Activated CD8-positive, alpha-beta memory T cell treated with anti-CD3 and anti-CD28 coated beads for 24 hours (primary cell): Measurements from ENCODE around the gene PDE8A.
"Not testable (repeated sequence)": the region's sequence is repeated elsewhere in the genome, so short reads cannot be mapped to it uniquely, and the experiment has no call there.

ENCODE experiments used
- DNase-seq: peaks from one replicate; pipeline ENCODE4 v3.0.0-alpha.2; 2020

Gene PDE8A

DNA sequence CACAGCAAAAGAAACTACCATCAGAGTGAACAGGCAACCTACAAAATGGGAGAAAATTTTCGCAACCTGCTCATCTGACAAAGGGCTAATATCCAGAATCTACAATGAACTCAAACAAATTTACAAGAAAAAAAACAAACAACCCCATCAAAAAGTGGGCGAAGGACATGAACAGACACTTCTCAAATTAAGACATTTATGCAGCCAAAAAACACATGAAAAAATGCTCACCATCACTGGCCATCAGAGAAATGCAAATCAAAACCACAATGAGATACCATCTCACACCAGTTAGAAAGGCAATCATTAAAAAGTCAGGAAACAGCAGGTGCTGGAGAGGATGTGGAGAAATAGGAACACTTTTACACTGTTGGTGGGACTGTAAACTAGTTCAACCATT, 30.1 kb downstream of the PDE8A start:
- DNase-seq = not testable (repeated sequence)

DNA sequence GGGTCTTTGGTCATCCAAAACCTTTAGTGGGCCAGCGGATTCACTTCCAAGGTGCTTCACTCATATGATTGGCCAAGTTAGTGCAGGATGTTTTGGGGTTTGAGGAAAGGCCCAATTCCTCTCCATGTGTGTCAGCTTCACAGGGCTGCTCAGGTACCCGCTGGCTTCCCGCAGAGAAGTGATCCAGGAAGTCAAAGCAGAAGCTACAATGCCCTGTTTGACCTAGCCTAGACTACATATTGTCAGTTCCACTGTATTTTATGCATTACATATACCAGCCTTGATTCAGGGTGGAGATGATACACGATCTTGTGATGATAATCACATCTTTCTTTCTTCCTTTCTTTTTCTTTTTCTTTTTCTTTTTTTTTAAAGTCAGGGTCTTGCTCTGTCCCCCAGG, 32.1 kb downstream of the PDE8A start:
- no peak for DNase-seq

DNA sequence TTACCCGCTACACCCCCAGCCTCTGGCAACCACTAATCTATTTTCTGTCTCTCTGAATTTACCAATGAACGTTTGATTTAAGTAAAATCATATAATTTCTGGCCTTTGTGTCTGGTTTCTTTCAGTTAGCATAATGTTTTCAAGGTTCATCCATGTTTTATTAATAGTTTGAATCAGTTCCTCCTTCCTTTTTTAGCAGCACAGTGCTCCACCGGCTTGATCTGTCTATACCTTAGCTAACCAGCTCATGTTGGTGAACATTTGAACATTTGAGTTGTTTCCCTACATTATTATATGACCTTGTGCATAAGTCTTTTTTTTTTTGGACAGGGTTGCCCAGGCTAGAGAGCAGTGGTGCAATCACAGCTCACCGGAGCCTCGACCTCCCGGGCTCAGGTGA, 33.3 kb downstream of the PDE8A start:
- DNase-seq = no peak

DNA sequence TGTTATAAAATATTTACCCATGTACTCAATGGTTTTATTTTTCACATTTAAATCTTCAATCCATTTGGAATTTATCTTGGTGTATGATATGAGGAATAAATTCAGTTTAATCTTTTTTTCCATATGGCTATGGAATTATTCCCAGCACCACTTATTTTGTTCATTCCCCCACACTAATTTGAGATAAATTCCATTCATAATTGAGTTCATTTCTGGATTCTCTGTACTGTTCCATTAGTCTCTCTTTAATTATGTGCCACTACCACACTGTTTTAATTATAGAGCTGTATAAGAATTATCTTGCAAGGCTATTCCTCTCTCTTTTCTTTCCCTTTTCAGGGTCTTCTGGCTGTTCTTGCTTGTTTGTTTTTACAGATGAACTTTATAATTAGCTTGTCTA, 34.6 kb downstream of the PDE8A start:
- no peak for DNase-seq

DNA sequence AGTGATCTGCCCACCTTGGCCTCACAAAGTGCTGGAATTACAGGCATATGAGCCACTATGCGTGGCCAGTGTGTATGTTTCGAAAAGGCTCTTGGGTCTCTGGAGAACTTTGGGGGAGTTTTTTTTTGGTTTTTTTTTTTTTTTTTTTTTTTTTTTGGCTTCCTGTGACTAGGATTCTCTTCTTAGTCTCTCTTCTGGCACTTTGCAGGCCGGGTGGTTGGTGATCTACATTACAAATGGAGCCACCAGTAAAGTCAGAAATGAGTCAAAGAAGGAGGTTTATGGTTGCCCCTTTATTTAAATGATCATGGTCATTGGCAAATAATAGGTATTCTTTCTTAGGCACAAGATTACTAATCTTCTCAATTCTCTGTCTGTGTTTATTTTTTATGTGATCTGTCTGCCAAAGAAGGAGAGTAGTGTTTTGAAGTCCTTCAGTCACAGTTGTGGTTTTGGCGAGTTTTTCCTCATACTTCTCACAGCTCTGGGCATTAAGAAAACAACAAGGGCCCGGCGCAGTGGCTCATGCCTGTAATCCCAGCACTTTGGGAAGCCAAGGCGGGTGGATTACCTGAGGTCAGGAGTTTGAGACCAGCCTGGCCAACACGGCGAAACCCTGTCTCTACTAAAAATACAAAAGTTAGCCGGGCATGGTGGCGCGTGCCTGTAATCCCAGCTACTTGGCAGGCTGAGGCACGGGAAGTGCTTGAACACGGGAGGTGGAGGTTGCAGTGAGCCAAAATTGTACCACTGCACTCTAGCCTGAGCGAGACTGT, 38.3 kb downstream of the PDE8A start:
- no peak for DNase-seq

DNA sequence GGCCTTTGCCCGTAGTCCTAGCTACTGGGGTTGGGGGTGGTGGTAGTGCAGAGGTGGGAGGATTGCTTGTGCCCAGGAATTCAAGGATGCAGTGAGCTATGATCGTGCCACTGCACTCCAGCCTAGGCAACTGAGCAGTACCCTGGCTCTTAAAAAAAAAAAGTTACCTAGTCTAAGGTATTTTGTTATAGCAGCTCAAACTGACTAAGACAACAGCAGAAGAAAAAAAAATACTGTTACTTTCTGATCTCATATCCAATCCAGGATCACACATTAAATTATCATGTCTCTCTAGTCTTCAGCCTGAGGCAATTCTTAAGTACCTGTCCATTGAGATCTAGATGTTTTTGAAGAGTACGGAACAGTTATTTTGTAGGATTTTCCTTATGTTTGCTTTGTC, 39.8 kb downstream of the PDE8A start:
- DNase-seq = no peak

DNA sequence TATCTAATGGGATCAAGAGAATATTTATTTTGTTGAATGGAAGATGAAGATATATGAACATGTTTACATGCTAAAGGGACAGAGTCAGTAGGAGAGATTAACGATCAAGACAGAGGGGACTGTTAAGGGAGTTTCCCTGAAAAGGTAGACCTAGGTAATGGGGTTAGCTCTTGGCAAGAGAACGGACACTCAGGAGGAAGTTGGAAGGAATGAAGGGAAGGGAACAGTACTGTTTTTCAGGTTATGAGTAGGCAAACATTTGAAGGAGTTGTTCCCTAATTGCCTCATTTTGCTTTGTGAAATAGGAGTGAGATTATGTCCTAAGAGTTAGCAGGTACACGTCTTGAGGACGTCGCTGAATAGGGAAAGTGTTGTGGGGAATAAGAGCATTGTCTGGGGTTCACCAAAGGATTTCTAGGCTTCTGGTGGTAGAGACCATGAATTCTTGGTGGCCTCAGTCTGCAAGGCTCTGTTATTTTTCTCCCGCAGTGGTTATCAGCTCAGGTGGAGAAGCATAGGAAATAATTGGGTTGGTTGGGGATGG, 41.3 kb downstream of the PDE8A start:
- DNase-seq = no peak

DNA sequence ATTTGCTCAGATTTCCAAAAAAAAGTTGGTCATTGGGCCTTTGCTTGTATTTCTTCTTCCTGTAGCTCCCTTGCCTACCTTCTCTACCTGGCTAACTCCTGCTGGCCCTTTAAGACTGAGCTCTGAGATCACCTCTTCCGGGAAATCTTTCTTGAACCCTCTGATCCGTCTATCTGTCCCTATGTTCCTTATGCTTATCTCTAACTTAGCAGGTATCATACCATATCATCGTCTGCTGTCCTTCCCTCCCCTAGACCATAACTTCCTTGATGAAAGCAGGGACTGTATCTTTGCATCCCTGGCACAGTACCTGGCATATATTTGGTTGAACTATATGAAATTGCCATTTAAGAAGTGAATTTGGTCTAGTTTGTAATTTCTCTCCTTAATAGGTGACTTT, 42.3 kb downstream of the PDE8A start:
- no peak for DNase-seq

DNA sequence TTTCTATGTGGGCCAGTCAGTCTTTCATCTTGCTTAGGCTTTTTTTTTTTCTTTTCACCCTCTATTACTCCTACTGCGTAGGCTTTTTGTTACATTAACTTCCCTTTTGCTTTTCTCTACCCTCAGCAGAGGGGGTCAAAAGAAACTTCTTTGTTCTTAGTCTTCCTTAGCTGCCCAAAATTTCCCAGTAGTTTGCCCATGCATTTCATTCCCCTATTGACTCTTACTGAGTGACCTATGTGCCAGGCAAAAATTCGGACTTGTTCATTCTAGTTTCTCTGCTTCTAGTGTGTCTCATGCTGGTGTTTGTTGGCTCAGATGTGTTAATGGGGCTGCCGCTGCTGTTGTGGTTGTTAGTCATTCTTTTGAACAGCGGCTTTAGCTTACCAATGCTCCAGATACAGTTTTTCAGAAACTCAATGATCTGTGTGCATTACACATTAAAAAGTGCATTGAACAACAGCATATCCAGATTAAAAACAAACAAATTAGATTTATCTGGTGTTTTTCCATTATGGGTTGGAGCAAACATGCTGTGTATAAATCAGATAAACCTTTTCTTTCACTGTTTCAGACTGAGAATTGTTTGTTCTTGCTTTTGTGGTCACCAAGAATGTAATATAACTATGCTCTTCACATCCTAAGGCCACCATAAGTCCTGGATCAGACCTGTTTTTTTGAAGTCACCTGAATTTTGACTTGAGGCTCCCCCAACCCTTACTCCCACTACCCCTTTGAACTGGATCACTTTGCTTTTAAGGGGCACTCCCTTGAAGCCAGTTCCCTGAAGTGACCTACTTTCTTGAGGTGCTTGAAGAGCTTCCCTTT, 43.1 kb downstream of the PDE8A start:
- DNase-seq = no peak

DNA sequence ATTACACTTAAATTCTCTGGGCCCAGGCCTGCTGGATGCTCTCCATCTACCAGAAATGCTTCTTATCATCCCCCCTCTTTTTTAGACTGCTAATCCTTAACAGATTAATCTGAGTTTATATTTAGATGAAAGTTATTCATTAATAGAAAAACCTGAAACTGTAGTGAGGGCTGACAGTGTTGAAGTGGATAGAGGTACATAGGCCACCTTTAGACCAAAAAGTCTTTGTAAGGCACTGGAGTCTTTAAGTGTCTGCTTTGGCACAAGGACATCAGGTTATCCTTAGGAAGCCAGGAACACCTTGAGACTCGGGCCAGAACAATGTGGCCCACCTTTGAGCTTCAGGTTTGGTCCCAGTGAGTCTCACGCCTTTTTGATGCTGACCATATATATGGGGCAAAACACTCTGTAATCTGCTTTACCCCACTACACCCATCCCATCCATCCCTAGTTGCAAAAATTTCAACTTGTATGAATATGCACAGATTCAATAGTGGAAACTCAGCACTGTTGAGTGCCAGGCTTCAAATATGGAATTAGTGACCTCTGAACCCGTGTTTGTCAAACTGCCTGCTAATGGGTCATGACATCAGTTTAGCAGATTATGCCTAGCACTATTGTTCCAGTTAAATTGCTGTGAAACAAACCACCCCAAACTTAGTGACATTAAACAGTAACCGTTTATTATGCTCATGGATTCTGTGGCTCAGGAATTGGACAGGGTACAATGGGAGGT, 44.0 kb downstream of the PDE8A start:
- DNase-seq = no peak

DNA sequence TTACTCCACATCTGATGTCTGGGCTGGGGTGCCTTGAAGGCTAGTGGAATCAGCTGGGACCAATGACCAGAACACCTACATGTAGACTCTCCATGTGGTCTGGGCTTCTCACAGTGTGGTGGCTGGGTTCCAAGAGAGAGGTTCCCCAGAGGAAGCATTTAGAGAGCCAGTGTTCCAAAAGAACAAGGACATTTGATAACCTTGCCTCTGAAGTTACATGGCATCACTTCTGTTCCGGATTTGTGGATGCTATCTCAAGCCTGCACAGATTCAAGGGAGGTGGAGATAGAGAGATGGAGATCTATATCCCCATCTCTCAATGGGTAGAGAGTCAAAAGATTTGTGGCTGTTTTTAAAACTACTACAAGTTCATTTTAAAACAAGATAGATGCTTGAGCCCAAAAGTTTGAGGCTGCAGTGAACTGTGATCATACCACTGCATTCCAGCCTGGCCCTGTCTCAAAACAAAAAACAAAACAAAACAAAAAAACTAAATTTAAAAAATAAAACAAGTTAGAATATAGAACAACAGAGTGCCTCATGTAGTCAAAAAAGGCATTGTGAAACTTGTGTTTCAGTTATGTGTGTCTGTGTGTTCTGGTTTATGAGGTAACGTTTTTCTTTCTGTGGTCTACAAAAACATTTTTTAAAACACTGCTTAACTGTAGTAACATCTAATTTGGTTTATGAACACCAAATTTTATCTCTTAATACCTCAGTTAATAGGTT, 44.8 kb downstream of the PDE8A start:
- no peak for DNase-seq

DNA sequence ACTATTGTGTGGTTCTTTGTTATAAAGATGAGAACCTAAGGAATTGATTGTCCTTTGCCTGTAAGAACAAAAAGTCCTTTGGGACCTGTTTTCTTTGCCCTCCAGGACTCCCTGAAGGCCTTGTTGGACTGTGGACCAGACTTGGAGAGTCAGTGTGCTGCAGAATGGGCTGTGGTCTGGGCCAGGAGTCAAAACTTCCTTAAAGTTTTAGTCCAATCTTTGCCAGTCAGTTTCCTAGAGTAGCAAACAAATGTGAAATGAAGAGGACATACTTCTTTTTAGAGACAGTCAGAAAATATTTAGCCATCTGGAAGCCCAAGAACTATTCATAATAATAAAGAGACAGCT, 45.4 kb downstream of the PDE8A start:
- no peak for DNase-seq

DNA sequence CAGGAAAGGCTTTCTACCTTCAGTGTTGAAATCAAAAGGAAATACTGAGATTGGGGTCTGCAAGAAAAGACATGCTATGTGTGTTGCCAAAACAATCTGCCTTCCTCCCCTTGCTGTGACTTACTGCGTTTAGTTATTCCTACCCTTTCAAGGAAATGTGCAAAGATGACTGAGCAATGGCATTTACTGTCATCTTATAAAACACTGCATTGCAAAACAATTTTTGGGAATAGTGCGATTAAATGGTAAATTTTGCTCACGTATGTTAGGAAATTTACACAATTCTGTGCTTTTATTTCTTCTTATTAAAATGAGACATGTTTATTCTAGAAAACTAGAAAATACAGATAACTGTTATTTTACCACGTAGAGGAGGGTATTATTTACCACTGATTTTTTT, 45.8 kb downstream of the PDE8A start:
- no peak for DNase-seq

DNA sequence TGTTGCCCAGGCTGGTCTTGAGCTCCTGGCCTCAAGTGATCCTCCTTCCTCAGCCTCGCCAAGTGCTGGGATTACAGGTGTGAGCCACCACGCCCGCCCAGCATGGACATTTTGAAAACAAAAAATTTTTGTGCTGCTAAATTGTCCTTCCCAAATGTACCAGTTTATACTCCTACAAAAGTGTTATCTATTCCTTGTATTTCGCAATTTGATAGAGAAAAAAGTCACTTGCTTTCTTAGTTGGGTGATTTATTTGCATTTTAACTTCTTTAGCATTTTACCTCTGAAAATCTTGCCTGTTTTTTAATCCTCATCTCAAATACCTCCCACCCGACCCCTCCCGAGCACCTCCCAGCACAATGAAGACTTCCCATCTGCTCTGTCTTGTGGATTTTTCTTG, 46.8 kb downstream of the PDE8A start:
- DNase-seq = no peak

DNA sequence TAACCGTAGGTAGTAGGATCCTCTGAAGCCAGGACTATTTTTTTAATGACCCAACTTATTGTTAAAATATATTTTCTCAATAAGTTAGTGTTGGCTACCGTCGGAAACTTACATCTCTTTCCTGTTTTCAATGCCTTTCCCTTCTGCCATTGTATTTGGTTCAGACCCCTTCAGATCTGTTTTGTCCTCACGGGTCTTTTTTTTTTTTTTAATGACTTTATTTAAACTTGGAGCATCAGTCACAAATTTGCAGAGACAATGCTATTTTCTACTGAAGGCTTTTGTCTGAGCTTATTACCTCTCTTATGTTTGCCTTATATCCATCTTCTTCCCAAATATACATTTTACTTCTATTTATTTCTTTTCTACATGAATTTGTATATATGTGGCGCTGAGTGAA, 47.6 kb downstream of the PDE8A start:
- DNase-seq = no peak

DNA sequence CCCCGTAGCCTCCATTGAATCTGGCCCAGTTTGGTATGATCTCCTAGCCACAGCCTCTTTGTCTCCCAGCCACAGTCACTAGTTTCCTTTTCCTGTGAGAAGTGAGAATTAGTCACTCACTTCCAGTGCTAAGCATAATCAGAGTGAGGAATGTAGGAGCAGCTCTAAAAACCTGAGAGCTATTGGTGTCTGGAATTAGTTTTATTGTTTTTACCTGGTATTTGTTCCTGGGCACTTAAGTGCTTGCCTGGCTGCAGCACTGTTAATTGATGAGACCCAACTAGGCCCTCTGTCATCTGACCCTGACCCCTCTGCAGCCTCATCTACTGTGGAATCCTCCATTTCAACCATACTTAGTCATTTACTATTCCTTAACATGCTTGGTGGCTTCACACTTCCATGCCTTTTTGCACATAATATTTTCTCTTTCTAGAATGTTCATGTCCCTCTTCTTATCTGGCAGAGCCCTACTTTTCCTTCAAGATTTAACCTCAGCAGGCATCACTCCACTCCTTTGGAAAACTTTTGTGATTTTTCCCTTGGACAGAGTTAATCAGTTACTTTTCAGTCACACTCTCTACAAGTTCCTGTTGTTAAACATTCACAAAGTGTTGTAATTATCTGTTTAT, 48.8 kb downstream of the PDE8A start:
- no peak for DNase-seq

DNA sequence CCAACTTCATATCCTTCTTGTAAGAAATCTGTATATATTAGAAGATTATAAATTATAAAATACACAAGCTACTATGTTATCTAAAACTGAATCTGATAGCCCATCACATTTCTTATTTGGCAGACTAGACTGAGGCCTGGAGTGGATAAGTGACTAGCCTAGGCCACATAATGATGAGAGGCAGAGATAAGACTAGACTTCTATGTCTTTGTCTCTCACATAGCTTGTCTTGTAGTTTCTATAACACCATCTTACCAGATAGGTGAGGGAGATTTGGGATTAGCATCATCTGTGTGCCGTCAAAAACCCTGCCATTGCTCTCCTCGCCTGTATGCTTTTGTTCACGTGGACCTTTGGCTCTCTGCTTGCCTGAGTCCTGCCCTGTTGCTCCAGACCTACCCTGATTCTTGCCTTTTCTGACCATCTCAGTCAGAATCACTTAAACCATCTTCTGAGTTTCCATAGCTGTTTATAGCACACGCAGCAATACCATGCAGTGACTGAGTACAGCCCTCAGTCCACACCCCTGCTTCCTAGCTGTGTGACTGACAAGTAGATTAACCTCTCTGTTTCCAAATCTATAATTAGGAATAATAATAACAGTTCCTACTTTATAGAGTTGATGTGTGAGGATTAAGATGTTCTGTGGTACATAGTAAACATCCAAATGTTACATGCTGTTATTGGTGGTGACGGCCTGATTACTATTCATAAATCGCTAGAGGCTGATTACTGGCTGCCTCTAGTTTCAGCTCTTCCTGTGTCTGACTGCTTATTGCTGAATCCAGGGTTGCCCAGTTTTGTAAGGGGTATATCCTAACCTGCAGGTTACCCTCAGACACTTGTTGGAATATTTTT, 49.7 kb downstream of the PDE8A start:
- no peak for DNase-seq

DNA sequence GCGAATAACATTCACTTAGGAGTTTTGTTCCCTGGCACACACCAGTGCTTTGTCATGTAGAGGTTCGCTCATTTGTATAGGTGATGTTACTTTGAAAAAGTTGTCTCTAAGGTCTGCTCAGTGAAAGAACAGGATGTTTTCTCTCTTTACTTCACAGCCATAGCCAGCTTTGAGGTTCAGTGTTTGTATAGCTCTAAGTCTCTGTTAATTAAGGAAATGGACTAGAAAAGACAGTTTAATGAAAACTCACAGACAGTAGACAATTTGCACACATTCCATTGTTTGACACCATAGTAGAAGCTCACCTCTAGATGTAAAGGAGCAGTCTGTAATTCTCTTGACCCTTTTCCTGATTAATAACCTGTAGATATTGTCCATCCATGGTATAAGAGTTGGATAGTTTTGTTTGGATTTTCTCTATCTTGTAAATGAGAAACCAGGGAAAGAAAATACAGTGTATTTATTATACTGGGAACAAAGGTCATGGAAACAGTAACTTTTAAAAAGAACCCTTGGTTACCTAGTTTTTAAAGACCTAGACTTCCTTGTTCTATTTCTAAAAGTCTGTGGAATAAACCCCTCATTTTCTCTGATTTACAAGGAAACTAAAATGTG, 50.4 kb downstream of the PDE8A start:
- no peak for DNase-seq

DNA sequence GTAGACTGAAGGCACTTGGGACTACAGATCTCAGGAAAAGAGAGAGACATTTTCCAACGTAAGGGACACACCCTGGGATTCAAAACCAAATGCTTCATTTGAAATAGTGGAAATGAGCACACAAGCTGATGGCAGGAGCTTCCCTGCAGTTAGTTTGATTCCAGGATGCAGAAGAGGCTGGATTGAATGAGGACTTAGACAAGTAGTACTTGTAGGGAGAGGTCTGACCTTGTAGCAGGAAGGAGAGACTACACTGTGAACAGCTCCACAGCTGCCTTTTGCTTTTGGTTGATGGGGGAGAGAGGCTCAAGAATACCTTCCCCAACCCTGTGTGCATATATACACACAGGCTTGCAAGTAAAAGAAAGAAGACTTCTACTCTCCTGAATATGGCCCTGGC, 51.5 kb downstream of the PDE8A start:
- no peak for DNase-seq

DNA sequence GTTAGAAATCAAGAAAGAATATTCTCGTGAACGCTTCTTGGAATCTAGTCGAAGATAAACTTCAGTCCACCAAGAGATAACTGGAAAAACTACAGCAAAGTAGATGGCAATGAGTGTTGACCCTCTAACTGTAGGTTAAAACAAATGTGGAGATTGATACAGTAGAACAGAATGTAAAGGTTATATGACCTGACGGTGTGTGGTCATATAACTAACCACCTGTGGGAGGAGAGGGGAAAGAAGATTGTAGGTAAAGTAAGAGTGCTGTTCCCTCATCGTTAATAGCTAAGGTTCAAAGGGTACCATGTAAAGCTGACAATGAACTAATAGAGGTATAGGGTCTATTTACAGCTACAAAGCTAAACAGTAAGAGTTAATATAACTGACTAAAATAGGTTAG, 52.6 kb downstream of the PDE8A start:
- DNase-seq = no peak

DNA sequence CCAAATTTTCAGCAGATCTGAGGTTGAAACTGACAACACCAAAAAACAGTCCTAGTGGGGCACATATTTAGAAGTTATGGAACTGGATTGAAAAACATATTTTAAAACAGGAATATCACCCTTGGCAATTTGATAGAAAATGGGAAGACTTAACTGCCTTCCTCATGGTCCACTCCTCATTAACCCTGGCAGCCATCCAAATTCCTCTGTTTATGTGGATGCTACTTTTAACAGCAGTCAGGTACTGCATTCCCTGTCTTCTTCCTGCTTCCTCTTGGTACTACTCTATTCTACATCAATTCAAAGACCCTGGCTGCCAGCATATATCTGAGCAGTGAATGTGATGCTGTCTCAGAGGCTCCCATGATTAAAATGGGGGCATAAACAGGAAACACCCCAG, 54.3 kb downstream of the PDE8A start:
- no peak for DNase-seq
